Right lobe of liver (tissue), 4 donors: ENCODE measurements around the gene SLC35B2.

Source experiments
- CTCF ChIP-seq, 4 donors: fragments of 200-600 bp in 3 of 4; fragments of 450-650 bp in 1 of 4; IDR thresholded peaks; one replicate each; pipeline versions ENCODE4 v1.5.1 to v1.8.0; 2016 to 2022; ENCODE audit warnings: antibody characterized with exemption in 4 of 4, mild to moderate bottlenecking in 2 of 4
- POLR2A ChIP-seq: fragments of 450-650 bp; IDR thresholded peaks from one replicate; pipeline ENCODE4 v1.6.1; 2017; ENCODE audit warnings: antibody characterized with exemption, mild to moderate bottlenecking
- donor health status: DM: no; HTN: no; CAD: no.
- donor health status: DM: no; HTN: no; CAD: no.
- donor health status: DM: no; HTN: yes; CAD: no.

- TF ChIP-seq CTCF (IDR thresholded peaks at IDR 0.05), result no peak
- TF ChIP-seq POLR2A, result no peak
Measured at GRCh38 chr6:44285552-44286284, 28.4 kb upstream of the SLC35B2 start.
